IPS DF 6.9 (cell line): ENCODE data around the gene NCMAP.
A peak's percentile ranks its signal among the peaks of the same experiment; 100 is the strongest.

Source experiments
- DNase-seq: peaks from one replicate; pipeline ENCODE4 v3.0.0-alpha.2; 2013; ENCODE audit warnings: low read depth, low spot score
- H3K27ac ChIP-seq: one replicate; pipeline ENCODE4 v1.5.1; 2013; ENCODE audit warnings: low read length, control low read depth
- H3K27me3 ChIP-seq: 2 replicates; pipeline ENCODE4 v1.6.1; 2013; ENCODE audit warnings: mild to moderate bottlenecking, low read length; ENCODE audit not compliant: control insufficient read depth, insufficient read depth
- H3K36me3 ChIP-seq: 2 replicates; pipeline ENCODE4 v1.6.1; 2013; ENCODE audit warnings: low read length; ENCODE audit not compliant: control insufficient read depth, insufficient read depth
- H3K4me1 ChIP-seq: 2 replicates; pipeline ENCODE4 v1.6.1; 2013; ENCODE audit warnings: low read length; ENCODE audit not compliant: control insufficient read depth, insufficient read depth
- H3K4me3 ChIP-seq: 2 replicates; pipeline ENCODE4 v1.5.1; 2013; ENCODE audit warnings: mild to moderate bottlenecking, low read length
- H3K9me3 ChIP-seq: 2 replicates; pipeline ENCODE4 v1.6.1; 2013; ENCODE audit warnings: low read length, inconsistent platforms; ENCODE audit not compliant: control insufficient read depth, insufficient read depth
- WGBS: extraction: QIAGEN DNeasy Blood & Tissue Kit; methylation state at CpG from one replicate; pipeline ENCODE4 v1.1.7; 2013; ENCODE audit warnings: mixed read lengths, missing lambda C conversion rate; ENCODE audit not compliant: insufficient read length, insufficient coverage; 5-methylcytosine and 5-hydroxymethylcytosine counted together

NCMAP gene

DNA sequence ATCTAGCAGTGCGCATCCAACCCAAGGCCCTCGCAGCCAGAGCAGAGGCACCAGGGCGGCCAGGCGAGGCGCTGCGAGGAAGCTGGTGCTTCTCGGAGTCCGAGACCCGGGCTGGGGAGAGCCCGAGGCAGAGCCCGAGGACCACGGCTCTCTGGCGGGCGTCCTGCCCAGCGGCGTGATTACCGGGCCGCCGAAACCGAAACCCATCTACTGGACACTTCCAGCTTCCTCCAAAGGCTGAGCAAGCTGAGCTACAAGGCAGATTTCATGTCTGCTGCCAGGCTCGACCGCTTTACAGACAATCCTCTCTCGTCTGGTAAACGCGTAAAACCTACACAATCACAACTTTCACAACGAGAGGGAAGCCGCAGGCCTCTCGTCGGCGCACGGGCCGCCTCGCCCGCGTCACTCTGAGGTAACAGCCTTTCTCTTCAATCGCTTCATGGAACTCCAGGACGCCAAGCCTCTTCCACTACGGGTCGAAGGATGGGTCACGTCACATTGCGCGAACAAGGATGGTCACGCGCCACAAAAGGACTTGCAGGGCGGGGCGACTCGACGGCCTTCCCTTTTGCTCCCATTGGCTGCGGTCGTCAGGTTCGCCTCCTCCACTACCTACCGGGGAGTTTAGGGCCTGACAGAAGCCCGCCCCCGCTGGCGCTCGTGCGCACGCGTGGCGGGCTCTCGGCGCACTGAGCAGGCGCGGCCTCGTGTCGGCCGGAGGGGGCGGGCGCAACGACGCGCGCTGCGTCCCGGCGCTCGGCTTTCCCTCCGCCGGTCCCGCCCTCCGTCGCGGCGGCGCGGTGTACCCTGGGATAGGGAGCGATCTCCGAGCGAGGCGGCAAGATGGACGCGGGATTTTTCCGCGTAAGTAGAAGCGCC lies 86.8 kb downstream of the NCMAP start, which contains the start of gene SRRM1:
SRRM1 (plus strand) TSS at position 822 of the 882 bp plus-strand sequence; CDS start at position 847, 25 bp downstream.
- H3K4me1 ChIP-seq, result peaks cover 4% of the 10 kb centered on the region
- peak within 1 kb of the TSS; percentile 90 for H3K4me3 ChIP-seq
- no peak within 1 kb of the TSS for H3K27ac ChIP-seq
- peaks cover 11% of the 10 kb centered on the region; the same call in 1 of the 2 replicates for H3K36me3 ChIP-seq
- no peaks in the 10 kb centered on the region for H3K27me3 ChIP-seq
- no CpG with 5 or more reads among the region's 95 CpGs for WGBS
- DNase-seq, result peak; percentile 97
- no peaks in the 10 kb centered on the region for H3K9me3 ChIP-seq

GRCh38 chr1:24643363-24644099 lies 87.6 kb downstream of the NCMAP start:
- H3K9me3 ChIP-seq, result no peaks in the 10 kb centered on the region
- H3K4me3 ChIP-seq, result peak overlapping the region; percentile 90
- H3K27ac ChIP-seq, result no peak overlapping the region
- DNase-seq, result no peak
- WGBS, result no CpG with 5 or more reads among the region's 53 CpGs
- H3K4me1 ChIP-seq, result peaks cover 4% of the 10 kb centered on the region
- H3K27me3 ChIP-seq, result no peaks in the 10 kb centered on the region
- H3K36me3 ChIP-seq, result peaks cover 14% of the 10 kb centered on the region; the same call in 1 of the 2 replicates

GRCh38 chr1:24644100-24644384 lies 88.2 kb downstream of the NCMAP start:
- Histone ChIP-seq H3K4me3 (peak overlapping the region; percentile 90), H3K9me3 (no peaks in the 10 kb centered on the region), H3K27me3 (no peaks in the 10 kb centered on the region), H3K27ac (no peak overlapping the region), H3K36me3 (peaks cover 16% of the 10 kb centered on the region; the same call in 1 of the 2 replicates), H3K4me1 (peaks cover 4% of the 10 kb centered on the region)
- no CpG with 5 or more reads among the region's 9 CpGs for WGBS
- no peak for DNase-seq

GRCh38 chr1:24648919-24649318 lies 93.0 kb downstream of the NCMAP start:
- H3K36me3 ChIP-seq, result peaks cover 31% of the 10 kb centered on the region; the same call in 1 of the 2 replicates
- H3K4me3 ChIP-seq, result no peak overlapping the region
- WGBS, result no CpG with 5 or more reads among the region's 5 CpGs
- H3K27ac ChIP-seq, result no peak overlapping the region
- no peak for DNase-seq
- no peaks in the 10 kb centered on the region for H3K4me1 ChIP-seq
- H3K9me3 ChIP-seq, result no peaks in the 10 kb centered on the region
- no peaks in the 10 kb centered on the region for H3K27me3 ChIP-seq

- WGBS, result no CpG with 5 or more reads among the region's 13 CpGs
- no peaks in the 10 kb centered on the region for H3K27me3 ChIP-seq
- no peaks in the 10 kb centered on the region for H3K9me3 ChIP-seq
- no peak for DNase-seq
- H3K4me3 ChIP-seq, result no peak overlapping the region
- H3K4me1 ChIP-seq, result no peaks in the 10 kb centered on the region
- H3K27ac ChIP-seq, result no peak overlapping the region
- H3K36me3 ChIP-seq, result peaks cover 39% of the 10 kb centered on the region; the same call in 1 of the 2 replicates
Measured at GRCh38 chr1:24652382-24652781, 96.5 kb downstream of the NCMAP start.

DNA sequence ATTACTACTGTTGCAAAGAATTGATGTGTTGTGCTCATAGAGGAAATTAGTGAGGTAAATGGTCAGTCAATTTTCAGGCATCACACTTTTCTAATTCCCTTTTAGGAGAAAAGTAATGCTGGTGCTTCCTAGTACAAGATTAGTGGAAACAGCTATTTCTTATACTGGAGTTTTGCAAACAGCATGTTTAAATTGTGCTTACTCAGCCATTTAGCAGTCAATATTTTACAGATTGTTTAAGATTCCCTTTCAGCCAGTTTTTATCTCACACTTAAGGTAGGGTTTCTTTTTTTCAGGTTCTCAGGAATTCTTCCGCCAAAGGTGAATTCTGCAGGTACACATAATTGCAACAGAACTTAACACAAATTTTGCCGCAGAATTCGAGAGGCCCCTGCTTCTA lies 98.1 kb downstream of the NCMAP start:
- H3K4me3 ChIP-seq, result no peak overlapping the region
- no peak overlapping the region for H3K27ac ChIP-seq
- WGBS, result no CpG with 5 or more reads among the region's 3 CpGs
- no peak for DNase-seq
- no peaks in the 10 kb centered on the region for H3K9me3 ChIP-seq
- H3K4me1 ChIP-seq, result no peaks in the 10 kb centered on the region
- H3K27me3 ChIP-seq, result no peaks in the 10 kb centered on the region
- H3K36me3 ChIP-seq, result peaks cover 33% of the 10 kb centered on the region; the same call in 1 of the 2 replicates

DNA sequence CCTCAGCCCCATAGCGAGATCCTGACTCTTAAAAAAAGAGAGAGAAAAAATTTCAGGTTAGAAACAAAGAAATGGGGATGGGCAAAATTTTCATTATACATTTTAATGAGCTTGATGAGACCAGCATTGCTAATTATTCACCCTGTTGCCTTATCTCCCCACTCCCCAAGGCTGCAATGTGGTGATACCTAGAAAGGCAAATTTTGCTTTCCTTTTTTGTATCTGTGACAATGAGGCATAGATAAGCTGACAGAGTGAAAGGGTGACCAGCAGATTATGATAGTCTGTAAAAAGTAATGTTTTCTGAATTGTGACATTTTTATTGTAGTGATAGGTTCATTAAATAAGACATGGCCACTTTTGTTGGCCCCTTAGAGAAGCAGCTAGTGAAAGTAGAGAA lies 100.2 kb downstream of the NCMAP start:
- no peak overlapping the region for H3K4me3 ChIP-seq
- peaks cover 25% of the 10 kb centered on the region; the same call in 1 of the 2 replicates for H3K36me3 ChIP-seq
- WGBS, result no CpG with 5 or more reads among the region's 1 CpG
- H3K4me1 ChIP-seq, result no peaks in the 10 kb centered on the region
- DNase-seq, result no peak
- no peak overlapping the region for H3K27ac ChIP-seq
- no peaks in the 10 kb centered on the region for H3K27me3 ChIP-seq
- no peaks in the 10 kb centered on the region for H3K9me3 ChIP-seq

GRCh38 chr1:24657781-24658180 lies 101.9 kb downstream of the NCMAP start:
- WGBS, result no CpG with 5 or more reads among the region's 3 CpGs
- no peak overlapping the region for H3K27ac ChIP-seq
- peaks cover 22% of the 10 kb centered on the region; the same call in 1 of the 2 replicates for H3K36me3 ChIP-seq

More at GRCh38 chr1:24657781-24658180, 101.9 kb downstream of the NCMAP start:
- no peaks in the 10 kb centered on the region for H3K9me3 ChIP-seq
- H3K4me3 ChIP-seq, result no peak overlapping the region
- no peak for DNase-seq
- no peaks in the 10 kb centered on the region for H3K27me3 ChIP-seq
- H3K4me1 ChIP-seq, result no peaks in the 10 kb centered on the region
